Measurements from ENCODE around the gene RFXANK.
A peak's percentile ranks its signal among the peaks of the same experiment; 100 is the strongest.
"Not testable (repeated sequence)": the region's sequence is repeated elsewhere in the genome, so short reads cannot be mapped to it uniquely, and the experiment has no call there.

Gene RFXANK

GRCh38 chr19:19167612-19168011 lies 24.4 kb upstream of the RFXANK start:
- TF ChIP-seq, protein P1, sequence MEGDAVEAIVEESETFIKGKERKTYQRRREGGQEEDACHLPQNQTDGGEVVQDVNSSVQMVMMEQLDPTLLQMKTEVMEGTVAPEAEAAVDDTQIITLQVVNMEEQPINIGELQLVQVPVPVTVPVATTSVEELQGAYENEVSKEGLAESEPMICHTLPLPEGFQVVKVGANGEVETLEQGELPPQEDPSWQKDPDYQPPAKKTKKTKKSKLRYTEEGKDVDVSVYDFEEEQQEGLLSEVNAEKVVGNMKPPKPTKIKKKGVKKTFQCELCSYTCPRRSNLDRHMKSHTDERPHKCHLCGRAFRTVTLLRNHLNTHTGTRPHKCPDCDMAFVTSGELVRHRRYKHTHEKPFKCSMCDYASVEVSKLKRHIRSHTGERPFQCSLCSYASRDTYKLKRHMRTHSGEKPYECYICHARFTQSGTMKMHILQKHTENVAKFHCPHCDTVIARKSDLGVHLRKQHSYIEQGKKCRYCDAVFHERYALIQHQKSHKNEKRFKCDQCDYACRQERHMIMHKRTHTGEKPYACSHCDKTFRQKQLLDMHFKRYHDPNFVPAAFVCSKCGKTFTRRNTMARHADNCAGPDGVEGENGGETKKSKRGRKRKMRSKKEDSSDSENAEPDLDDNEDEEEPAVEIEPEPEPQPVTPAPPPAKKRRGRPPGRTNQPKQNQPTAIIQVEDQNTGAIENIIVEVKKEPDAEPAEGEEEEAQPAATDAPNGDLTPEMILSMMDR (IDR thresholded peaks at IDR 0.05; ENCODE audit: insufficient read depth, low read length, missing control alignments): no peak
- POLR2A ChIA-PET: no interaction called here
- CTCF ChIA-PET: interaction anchor here (1.3 to 4.1 kb wide), 3 partner anchors 7 to 21 kb away, joined by 6 to 24 read pairs (median 8); no protein-coding TSS in a partner anchor
- H3K4me3 ChIP-seq (ENCODE audit: low read depth, low read length): no peak overlapping the region
- DNase-seq (ENCODE audit: low read depth, low spot score): no peak

GRCh38 chr19:19169236-19170052 lies 22.6 kb upstream of the RFXANK start:
- CTCF ChIA-PET: interaction anchor here (1.0 to 4.1 kb wide), 4 partner anchors 11 to 23 kb away, joined by 3 to 24 read pairs (median 4); no protein-coding TSS in a partner anchor
- DNase-seq (ENCODE audit: low read depth, low spot score): no peak
- POLR2A ChIA-PET: interaction anchor here (0.6 kb wide), 1 partner anchor 14 kb away, joined by 5 read pairs; no protein-coding TSS in a partner anchor
- no peak overlapping the region; the same call in 1 of the 2 replicates for H3K4me3 ChIP-seq (ENCODE audit: low read depth, low read length)
- TF ChIP-seq, protein P1 (IDR thresholded peaks at IDR 0.05; ENCODE audit: insufficient read depth, low read length, missing control alignments): no peak

- no peak for DNase-seq (ENCODE audit: low read depth, low spot score)
- CTCF ChIA-PET: interaction anchor here (1.0 to 4.1 kb wide), 3 partner anchors 14 to 24 kb away, joined by 3 to 24 read pairs (median 4); no protein-coding TSS in a partner anchor
- TF ChIP-seq, protein P1 (IDR thresholded peaks at IDR 0.05; ENCODE audit: insufficient read depth, low read length, missing control alignments): no peak
- POLR2A ChIA-PET: interaction anchor here (0.6 kb wide), 1 partner anchor 13 kb away, joined by 5 read pairs; no protein-coding TSS in a partner anchor
- H3K4me3 ChIP-seq (ENCODE audit: low read depth, low read length): peak within 1 kb of the TSS; percentile 23
These were observed 21.8 kb upstream of the RFXANK start, which contains the start of gene MEF2B for GRCh38 chr19:19170053-19170872. MEF2B (minus strand) TSS chr19:19170263; CDS start chr19:19150735, 19,528 bp downstream.

DNA sequence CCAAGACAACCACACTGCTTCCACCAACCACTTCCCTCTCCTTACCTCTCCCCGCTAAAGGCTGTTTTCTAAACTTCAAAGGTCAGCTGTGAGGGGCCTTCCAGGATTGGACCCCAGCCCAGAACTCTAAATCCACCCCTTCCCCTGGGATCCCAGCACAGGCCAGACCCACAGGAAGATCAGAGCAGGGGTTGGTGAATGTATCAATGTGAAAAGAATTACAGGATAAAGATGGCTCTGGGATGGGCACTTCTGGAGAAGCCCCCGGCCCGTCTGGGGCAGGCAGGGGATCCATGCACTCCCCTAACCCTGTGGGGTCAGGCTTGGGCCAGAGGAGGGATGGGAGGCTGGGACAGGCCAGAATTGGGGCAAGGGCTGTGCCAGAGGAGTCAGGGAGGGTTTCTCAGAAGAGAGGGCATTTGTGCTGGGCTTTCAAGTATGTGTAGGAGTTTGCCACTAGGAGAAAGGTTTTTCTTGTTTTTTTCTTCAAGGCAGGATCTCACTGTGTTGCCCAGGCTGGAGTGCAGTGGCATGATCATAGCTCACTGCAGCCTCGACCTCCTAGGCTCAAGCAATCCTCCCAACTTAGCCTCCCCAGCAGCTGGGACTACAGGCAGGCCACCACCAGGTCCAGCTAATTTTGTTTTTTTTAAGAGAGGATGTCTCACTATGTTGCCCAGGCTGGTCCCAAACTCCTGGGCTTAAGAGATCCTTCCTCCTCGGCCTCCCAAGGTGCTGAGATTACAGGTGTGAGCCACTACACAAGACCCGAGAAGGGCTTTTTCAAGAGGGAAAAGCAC lies 21.0 kb upstream of the RFXANK start:
- DNase-seq (ENCODE audit: low read depth, low spot score): no peak
- no peak overlapping the region for H3K4me3 ChIP-seq (ENCODE audit: low read depth, low read length)
- CTCF ChIA-PET: interaction anchor here (0.8 to 1.3 kb wide), 3 partner anchors 10 to 60 kb away, joined by 3 to 4 read pairs (median 3); no protein-coding TSS in a partner anchor
- TF ChIP-seq, protein P1 (IDR thresholded peaks at IDR 0.05; ENCODE audit: insufficient read depth, low read length, missing control alignments): no peak
- POLR2A ChIA-PET: no interaction called here

DNA sequence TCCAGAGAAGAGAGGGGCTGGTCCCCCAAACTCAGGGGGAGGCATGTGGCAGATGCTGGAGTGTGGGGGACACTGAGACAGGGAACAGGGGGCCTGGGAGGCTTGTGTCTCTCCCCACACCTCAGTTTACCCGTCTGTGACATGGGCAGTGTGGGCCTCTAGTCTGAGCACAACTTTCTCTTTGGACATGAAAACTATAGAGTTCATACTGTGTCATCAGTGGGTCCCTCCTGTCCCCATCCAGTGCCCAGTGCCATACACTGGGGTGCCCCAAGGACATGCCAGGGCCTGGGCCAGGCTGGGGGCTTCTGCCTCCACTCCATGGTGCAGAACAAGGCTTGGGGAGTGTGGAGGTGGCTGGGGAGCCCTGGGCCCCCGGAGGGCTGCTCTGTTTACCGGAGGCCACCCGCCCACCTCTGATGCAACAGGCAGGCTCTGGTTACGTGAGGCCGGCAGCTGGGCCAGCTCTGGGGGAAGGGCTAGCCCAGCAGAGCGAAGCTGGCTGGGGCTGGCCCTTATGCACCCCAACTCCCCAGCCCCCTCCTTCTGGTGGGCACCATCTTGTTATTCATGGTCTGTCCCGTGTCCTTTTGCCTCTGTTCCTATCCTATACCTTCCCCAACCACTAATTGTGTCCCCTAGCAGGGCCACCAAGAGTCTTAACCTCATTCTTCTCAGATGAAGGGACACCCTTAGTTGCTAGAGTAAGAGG lies 20.1 kb upstream of the RFXANK start:
- CTCF ChIA-PET: interaction anchor here (0.9 to 5.9 kb wide), 4 partner anchors 11 to 119 kb away, joined by 3 to 76 read pairs (median 18); no protein-coding TSS in a partner anchor
- H3K4me3 ChIP-seq (ENCODE audit: low read depth, low read length): no peak overlapping the region
- DNase-seq (ENCODE audit: low read depth, low spot score): no peak
- POLR2A ChIA-PET: no interaction called here
- TF ChIP-seq, protein P1 (IDR thresholded peaks at IDR 0.05; ENCODE audit: insufficient read depth, low read length, missing control alignments): no peak

- H3K4me3 ChIP-seq (ENCODE audit: low read depth, low read length); POLR2A ChIA-PET; DNase-seq (ENCODE audit: low read depth, low spot score): not testable (repeated sequence)
- CTCF ChIA-PET: interaction anchor here (3.5 to 5.9 kb wide), 5 partner anchors 12 to 120 kb away, joined by 31 to 105 read pairs (median 51); no protein-coding TSS in a partner anchor
These were observed 18.8 kb upstream of the RFXANK start for GRCh38 chr19:19173243-19173642.
